Measurements from ENCODE around the gene SLC7A4.

Gene SLC7A4

GRCh38 chr22:21070690-21071615 is 38.6 kb upstream of the SLC7A4 start:
- no peak for DNase-seq (ENCODE audit: low read depth in 2 of 2)
- no peak for TF ChIP-seq CTCF (IDR thresholded peaks at IDR 0.05; ENCODE audit: low read depth, low read length)
- H3K4me3 ChIP-seq (replicated peaks in 1 of 2; ENCODE audit: low read depth in 2 of 2, low read length in 2 of 2) = no peak overlapping the region

GRCh38 chr22:21069375-21069774 is 37.0 kb upstream of the SLC7A4 start:
- no peak for TF ChIP-seq CTCF (IDR thresholded peaks at IDR 0.05; ENCODE audit: low read depth, low read length)
- no peak overlapping the region for H3K4me3 ChIP-seq (replicated peaks in 1 of 2; ENCODE audit: low read depth in 2 of 2, low read length in 2 of 2)
- no peak for DNase-seq (ENCODE audit: low read depth in 2 of 2)

- TF ChIP-seq CTCF (IDR thresholded peaks at IDR 0.05; ENCODE audit: low read depth, low read length) = no peak
- no peak overlapping the region for H3K4me3 ChIP-seq (replicated peaks in 1 of 2; ENCODE audit: low read depth in 2 of 2, low read length in 2 of 2)
- DNase-seq (ENCODE audit: low read depth in 2 of 2) = no peak
Observed at GRCh38 chr22:21068681-21069276, 36.4 kb upstream of the SLC7A4 start.

GRCh38 chr22:21067901-21068680 is 35.7 kb upstream of the SLC7A4 start:
- no peak for TF ChIP-seq CTCF (IDR thresholded peaks at IDR 0.05; ENCODE audit: low read depth, low read length)
- no peak for DNase-seq (ENCODE audit: low read depth in 2 of 2)
- no peak overlapping the region for H3K4me3 ChIP-seq (replicated peaks in 1 of 2; ENCODE audit: low read depth in 2 of 2, low read length in 2 of 2)

GRCh38 chr22:21067075-21067900 is 34.9 kb upstream of the SLC7A4 start:
- DNase-seq (ENCODE audit: low read depth in 2 of 2) = no peak
- TF ChIP-seq CTCF (IDR thresholded peaks at IDR 0.05; ENCODE audit: low read depth, low read length) = no peak
- H3K4me3 ChIP-seq (replicated peaks in 1 of 2; ENCODE audit: low read depth in 2 of 2, low read length in 2 of 2) = no peak overlapping the region
